HEK293 (cell line): ENCODE measurements around the gene SLC2A4RG.

Experiments used
- CTCF ChIA-PET: fragments of 350-600 bp; formaldehyde crosslinking; extraction: SDS; loops from one replicate; lab custom pipeline; 2021; ENCODE audit warnings: antibody characterized with exemption; lab: Yijun Ruan, JAX
- POLR2A ChIA-PET: fragments of 300-600 bp; formaldehyde crosslinking; extraction: SDS; loops from one replicate; lab custom pipeline; 2020; ENCODE audit warnings: antibody characterized with exemption, inconsistent platforms; lab: Yijun Ruan, JAX
- H3K27ac ChIP-seq: fragments of 200-500 bp; sonication (Bioruptor generic); 2 replicates; pipeline ENCODE4 v1.5.1; 2014; ENCODE audit warnings: low read depth, low read length, control low read depth, inconsistent platforms; ENCODE audit errors: extremely low read depth
- H3K36me3 ChIP-seq, 2 experiments: fragments of 200-500 bp in 1 of 2; sonication (Bioruptor generic) in 1 of 2; 1 replicate in 1 of 2; 2 replicates in 1 of 2; pipeline ENCODE4 v1.5.1; 2014 to 2017; ENCODE audit warnings: inconsistent platforms in 2 of 2, low read length in 2 of 2; ENCODE audit not compliant: control insufficient read depth in 2 of 2, insufficient read depth in 1 of 2
- H3K4me1 ChIP-seq: fragments of 200-500 bp; sonication (Bioruptor generic); 2 replicates; pipeline ENCODE4 v1.5.1; 2014; ENCODE audit warnings: mild to moderate bottlenecking, low read length, inconsistent platforms; ENCODE audit not compliant: control insufficient read depth, insufficient read depth
- H3K4me3 ChIP-seq: 2 replicates; pipeline ENCODE4 v1.5.1; 2011; ENCODE audit warnings: low read depth, mild to moderate bottlenecking, control low read depth, low read length, moderate library complexity
- H3K9me3 ChIP-seq: fragments of 200-500 bp; sonication (Bioruptor generic); 2 replicates; pipeline ENCODE4 v1.5.1; 2014; ENCODE audit warnings: low read depth, low read length, inconsistent platforms; ENCODE audit not compliant: control insufficient read depth, insufficient read depth
- GLIS2 ChIP-seq: fragments of 450-650 bp; formaldehyde crosslinking; IDR thresholded peaks from 2 replicates; pipeline ENCODE4 v1.5.1; 2016; ENCODE audit warnings: missing biosample characterization, missing genetic modification characterization
- KLF1 ChIP-seq: fragments of 450-650 bp; formaldehyde crosslinking; IDR thresholded peaks from 2 replicates; pipeline ENCODE4 v1.5.1; 2016; ENCODE audit warnings: missing biosample characterization, missing genetic modification characterization
- KLF8 ChIP-seq: fragments of 450-650 bp; formaldehyde crosslinking; IDR thresholded peaks from 2 replicates; pipeline ENCODE4 v1.5.1; 2016; ENCODE audit warnings: missing biosample characterization, missing genetic modification characterization
- MEIS1 ChIP-seq: sonication (generic); formaldehyde crosslinking; IDR thresholded peaks from 2 replicates; pipeline ENCODE4 v1.8.1; 2022; ENCODE audit warnings: missing genetic modification reagents, mild to moderate bottlenecking, borderline replicate concordance
- ZFP37 ChIP-seq: fragments of 450-650 bp; formaldehyde crosslinking; IDR thresholded peaks from 2 replicates; pipeline ENCODE4 v1.5.1; 2016; ENCODE audit warnings: missing biosample characterization, missing genetic modification characterization
- ZNF600 ChIP-seq: fragments of 450-650 bp; formaldehyde crosslinking; IDR thresholded peaks from 2 replicates; pipeline ENCODE4 v1.5.1; 2016; ENCODE audit warnings: missing biosample characterization, missing genetic modification characterization
- ZNF837 ChIP-seq: fragments of 450-650 bp; formaldehyde crosslinking; IDR thresholded peaks from 2 replicates; pipeline ENCODE4 v1.5.1; 2016; ENCODE audit warnings: missing biosample characterization, missing genetic modification characterization
- ZSCAN23 ChIP-seq: fragments of 450-650 bp; formaldehyde crosslinking; IDR thresholded peaks from 2 replicates; pipeline ENCODE4 v1.5.1; 2016; ENCODE audit warnings: missing biosample characterization, missing genetic modification characterization
- TF ChIP-seq, protein P1 (sequence below): fragments of 450-650 bp; formaldehyde crosslinking; IDR thresholded peaks from 2 replicates; pipeline ENCODE4 v1.5.1; 2016; ENCODE audit warnings: missing biosample characterization, missing genetic modification characterization
- TF ChIP-seq, protein P2 (sequence below): fragments of 450-650 bp; formaldehyde crosslinking; IDR thresholded peaks from 2 replicates; pipeline ENCODE4 v1.5.1; 2017; ENCODE audit warnings: missing biosample characterization, missing genetic modification characterization
- TF ChIP-seq, protein P3 (sequence below): fragments of 450-650 bp; formaldehyde crosslinking; IDR thresholded peaks from 2 replicates; pipeline ENCODE4 v1.5.1; 2016; ENCODE audit warnings: missing biosample characterization, missing genetic modification characterization, low read depth
- TF ChIP-seq, protein P4 (sequence below): fragments of 450-650 bp; formaldehyde crosslinking; conservative IDR thresholded peaks from 2 replicates; pipeline ENCODE4 v1.5.1; 2016; ENCODE audit warnings: low read depth, missing biosample characterization, missing genetic modification characterization

Gene SLC2A4RG

DNA sequence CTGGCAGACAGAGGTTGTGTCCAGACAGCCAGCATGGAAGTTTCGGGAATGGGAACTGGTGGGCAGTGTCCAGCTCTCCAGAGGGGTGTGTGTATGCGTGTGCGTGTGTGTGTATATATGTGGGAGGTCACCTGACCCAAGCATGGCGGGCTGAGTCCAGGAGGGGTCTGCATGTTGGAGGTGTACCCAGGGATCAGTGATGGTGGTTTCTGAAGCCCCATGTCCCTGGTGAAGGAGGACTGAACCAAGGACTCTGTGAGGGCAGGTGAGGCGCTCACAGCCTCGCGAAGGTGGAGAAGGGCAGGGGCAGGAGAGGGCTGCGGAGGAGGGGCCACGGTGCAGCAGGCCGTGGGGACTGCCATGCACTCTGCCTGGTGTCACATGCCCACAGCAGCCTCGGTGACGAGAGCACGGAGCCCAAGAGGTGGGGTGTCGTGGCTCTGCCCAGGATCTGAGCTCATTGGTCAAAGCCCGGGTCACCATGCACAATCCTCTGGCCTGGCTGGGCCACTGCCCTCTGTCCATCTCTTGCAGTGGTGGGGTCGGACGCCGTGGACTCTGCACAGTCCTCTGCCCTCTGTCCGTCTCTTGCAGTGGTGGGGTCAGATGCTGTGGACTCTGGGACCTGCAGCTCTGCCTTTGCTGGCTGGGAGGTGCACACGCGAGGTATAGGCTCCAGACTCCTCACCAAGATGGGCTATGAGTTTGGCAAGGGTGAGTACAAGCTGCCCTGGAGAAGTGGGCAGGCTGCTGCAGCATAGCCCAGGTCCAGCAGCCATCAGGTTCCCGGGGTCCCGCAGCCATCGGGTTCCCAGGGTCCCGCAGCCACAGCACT, 5.2 kb upstream of the SLC2A4RG start:
- no peaks in the 10 kb centered on the region for H3K9me3 ChIP-seq
- no peaks in the 10 kb centered on the region; the same call in 1 of the 2 replicates for H3K4me1 ChIP-seq
- ChIA-PET POLR2A (interaction anchor here (0.8 kb wide), 1 partner anchor 100 kb away, joined by 3 read pairs; no protein-coding TSS in a partner anchor), CTCF (interaction anchor here (0.5 to 0.8 kb wide), 2 partner anchors 26 to 206 kb away, joined by 3 read pairs; no protein-coding TSS in a partner anchor)
- no peak overlapping the region for H3K27ac ChIP-seq
- no peak overlapping the region for H3K4me3 ChIP-seq
- TF ChIP-seq, protein P1, sequence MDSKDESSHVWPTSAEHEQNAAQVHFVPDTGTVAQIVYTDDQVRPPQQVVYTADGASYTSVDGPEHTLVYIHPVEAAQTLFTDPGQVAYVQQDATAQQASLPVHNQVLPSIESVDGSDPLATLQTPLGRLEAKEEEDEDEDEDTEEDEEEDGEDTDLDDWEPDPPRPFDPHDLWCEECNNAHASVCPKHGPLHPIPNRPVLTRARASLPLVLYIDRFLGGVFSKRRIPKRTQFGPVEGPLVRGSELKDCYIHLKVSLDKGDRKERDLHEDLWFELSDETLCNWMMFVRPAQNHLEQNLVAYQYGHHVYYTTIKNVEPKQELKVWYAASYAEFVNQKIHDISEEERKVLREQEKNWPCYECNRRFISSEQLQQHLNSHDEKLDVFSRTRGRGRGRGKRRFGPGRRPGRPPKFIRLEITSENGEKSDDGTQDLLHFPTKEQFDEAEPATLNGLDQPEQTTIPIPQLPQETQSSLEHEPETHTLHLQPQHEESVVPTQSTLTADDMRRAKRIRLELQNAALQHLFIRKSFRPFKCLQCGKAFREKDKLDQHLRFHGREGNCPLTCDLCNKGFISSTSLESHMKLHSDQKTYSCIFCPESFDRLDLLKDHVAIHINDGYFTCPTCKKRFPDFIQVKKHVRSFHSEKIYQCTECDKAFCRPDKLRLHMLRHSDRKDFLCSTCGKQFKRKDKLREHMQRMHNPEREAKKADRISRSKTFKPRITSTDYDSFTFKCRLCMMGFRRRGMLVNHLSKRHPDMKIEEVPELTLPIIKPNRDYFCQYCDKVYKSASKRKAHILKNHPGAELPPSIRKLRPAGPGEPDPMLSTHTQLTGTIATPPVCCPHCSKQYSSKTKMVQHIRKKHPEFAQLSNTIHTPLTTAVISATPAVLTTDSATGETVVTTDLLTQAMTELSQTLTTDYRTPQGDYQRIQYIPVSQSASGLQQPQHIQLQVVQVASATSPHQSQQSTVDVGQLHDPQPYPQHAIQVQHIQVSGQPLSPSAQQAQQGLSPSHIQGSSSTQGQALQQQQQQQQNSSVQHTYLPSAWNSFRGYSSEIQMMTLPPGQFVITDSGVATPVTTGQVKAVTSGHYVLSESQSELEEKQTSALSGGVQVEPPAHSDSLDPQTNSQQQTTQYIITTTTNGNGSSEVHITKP (tag by site-specific recombination): peak; percentile 35; the same call in 1 of the 2 replicates
- TF ChIP-seq, protein P2, sequence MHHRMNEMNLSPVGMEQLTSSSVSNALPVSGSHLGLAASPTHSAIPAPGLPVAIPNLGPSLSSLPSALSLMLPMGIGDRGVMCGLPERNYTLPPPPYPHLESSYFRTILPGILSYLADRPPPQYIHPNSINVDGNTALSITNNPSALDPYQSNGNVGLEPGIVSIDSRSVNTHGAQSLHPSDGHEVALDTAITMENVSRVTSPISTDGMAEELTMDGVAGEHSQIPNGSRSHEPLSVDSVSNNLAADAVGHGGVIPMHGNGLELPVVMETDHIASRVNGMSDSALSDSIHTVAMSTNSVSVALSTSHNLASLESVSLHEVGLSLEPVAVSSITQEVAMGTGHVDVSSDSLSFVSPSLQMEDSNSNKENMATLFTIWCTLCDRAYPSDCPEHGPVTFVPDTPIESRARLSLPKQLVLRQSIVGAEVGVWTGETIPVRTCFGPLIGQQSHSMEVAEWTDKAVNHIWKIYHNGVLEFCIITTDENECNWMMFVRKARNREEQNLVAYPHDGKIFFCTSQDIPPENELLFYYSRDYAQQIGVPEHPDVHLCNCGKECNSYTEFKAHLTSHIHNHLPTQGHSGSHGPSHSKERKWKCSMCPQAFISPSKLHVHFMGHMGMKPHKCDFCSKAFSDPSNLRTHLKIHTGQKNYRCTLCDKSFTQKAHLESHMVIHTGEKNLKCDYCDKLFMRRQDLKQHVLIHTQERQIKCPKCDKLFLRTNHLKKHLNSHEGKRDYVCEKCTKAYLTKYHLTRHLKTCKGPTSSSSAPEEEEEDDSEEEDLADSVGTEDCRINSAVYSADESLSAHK: peak; percentile 52
- TF ChIP-seq ZNF837 (tag by site-specific recombination): no peak
- peaks cover 0 to 72% of the 10 kb centered on the region in 2 experiments; a peak in 2 of 3 replicates for H3K36me3 ChIP-seq

DNA sequence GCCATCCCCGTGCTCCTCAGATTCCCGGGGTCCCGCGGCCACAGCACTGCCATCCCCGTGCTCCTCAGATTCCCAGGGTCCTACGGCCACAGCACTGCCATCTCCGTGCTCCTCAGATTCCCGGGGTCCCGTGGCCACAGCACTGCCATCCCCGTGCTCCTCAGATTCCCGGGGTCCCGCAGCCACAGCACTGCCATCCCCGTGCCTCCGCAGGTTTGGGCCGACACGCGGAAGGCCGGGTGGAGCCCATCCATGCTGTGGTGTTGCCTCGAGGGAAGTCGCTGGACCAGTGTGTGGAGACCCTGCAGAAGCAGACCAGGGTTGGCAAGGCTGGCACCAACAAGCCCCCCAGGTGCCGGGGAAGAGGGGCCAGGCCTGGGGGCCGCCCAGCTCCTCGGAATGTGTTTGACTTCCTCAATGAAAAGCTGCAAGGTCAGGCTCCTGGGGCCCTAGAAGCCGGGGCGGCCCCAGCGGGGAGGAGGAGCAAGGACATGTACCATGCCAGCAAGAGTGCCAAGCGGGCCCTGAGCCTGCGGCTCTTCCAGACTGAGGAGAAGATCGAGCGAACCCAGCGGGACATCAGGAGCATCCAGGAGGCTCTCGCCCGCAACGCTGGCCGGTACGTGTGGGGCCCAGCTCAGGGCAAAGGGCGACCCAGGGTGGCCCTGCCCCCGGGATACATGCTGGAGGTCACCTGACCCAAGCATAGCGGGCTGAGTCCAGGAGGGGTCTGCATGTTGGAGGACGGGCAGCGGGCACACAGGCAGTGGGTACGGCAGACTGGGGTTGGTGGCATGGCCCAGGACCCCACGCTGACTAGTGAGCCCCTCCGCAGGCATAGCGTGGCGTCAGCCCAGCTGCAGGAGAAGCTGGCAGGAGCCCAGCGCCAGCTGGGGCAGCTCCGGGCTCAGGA, 4.4 kb upstream of the SLC2A4RG start:
- no peak overlapping the region for H3K27ac ChIP-seq
- CTCF ChIA-PET: no interaction called here
- TF ChIP-seq GLIS2 (tag by site-specific recombination) (peak; percentile 36; the same call in 1 of the 2 replicates), ZSCAN23 (no peak)
- peaks cover 0 to 64% of the 10 kb centered on the region in 2 experiments; a peak in 2 of 3 replicates for H3K36me3 ChIP-seq
- no peak overlapping the region for H3K4me3 ChIP-seq
- no peaks in the 10 kb centered on the region; the same call in 1 of the 2 replicates for H3K4me1 ChIP-seq
- no peaks in the 10 kb centered on the region for H3K9me3 ChIP-seq
- POLR2A ChIA-PET: interaction anchor here (2.4 kb wide), 1 partner anchor 27 kb away, joined by 11 read pairs; the partner anchor contains the start of genes ARFRP1 and ZGPAT

DNA sequence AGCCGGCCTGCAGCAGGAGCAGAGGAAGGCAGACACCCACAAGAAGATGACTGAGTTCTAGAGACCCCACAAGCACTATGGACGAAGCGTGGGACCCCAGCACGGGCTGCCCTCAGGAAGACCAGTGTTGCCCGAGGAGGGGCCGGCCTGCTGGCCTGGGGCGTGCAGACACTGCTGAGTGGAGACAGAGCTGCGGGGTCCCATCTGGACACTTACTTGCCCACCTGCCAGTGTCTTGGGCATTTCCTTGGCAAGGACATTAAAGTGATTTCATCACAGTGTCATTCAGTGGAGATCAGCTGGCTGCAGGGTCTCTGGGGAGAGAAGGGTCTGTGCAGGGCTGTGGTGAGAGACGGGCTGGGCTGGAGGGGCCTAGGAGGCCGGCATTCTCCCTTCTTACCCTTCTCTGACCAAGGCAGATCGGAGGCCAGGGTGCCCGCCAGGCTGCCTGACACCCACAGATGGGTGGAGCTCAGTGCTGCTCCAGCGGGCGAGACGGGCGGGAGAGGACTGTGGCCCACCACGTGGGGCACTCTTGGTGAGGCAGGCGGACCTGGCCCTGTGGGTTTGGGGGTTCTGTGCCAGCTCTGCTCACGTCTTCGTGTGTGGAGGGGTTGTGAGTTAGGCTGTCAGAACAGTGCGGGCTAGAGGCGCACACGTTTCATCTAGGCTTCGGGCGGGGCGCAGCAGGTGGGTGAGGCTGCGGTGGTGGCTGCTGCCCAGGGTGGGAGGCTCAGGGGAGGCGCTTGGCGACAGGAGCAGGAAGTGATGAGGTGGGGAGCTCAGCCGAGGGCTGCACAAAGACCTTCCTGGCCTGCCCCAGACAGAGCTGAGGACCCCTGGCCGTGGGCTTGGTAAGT, 3.5 kb upstream of the SLC2A4RG start, which contains the start of gene LIME1:
LIME1 (plus strand) TSS at position 806 of the 860 bp plus-strand sequence. CDS start 886 bp downstream, outside the sequence.
- H3K9me3 ChIP-seq: no peaks in the 10 kb centered on the region
- H3K27ac ChIP-seq: no peak within 1 kb of the TSS
- H3K4me1 ChIP-seq: no peaks in the 10 kb centered on the region; the same call in 1 of the 2 replicates
- POLR2A ChIA-PET: interaction anchor here (0.7 to 2.4 kb wide), 3 partner anchors 9 to 129 kb away, joined by 3 to 11 read pairs (median 3); partner anchors contain the start of genes ARFRP1, TPD52L2 and ZGPAT
- H3K36me3 ChIP-seq: peaks cover 0 to 61% of the 10 kb centered on the region in 2 experiments; a peak in 2 of 3 replicates
- CTCF ChIA-PET: no interaction called here
- no peak within 1 kb of the TSS for H3K4me3 ChIP-seq
- peak; percentile 97 for TF ChIP-seq KLF1 (tag by site-specific recombination)
- peak; percentile 79 for TF ChIP-seq KLF8 (tag by site-specific recombination)
- TF ChIP-seq ZFP37 (tag by site-specific recombination): no peak
- TF ChIP-seq, protein P3, sequence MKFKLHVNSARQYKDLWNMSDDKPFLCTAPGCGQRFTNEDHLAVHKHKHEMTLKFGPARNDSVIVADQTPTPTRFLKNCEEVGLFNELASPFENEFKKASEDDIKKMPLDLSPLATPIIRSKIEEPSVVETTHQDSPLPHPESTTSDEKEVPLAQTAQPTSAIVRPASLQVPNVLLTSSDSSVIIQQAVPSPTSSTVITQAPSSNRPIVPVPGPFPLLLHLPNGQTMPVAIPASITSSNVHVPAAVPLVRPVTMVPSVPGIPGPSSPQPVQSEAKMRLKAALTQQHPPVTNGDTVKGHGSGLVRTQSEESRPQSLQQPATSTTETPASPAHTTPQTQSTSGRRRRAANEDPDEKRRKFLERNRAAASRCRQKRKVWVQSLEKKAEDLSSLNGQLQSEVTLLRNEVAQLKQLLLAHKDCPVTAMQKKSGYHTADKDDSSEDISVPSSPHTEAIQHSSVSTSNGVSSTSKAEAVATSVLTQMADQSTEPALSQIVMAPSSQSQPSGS (tag by site-specific recombination): no peak
- TF ChIP-seq, protein P4, sequence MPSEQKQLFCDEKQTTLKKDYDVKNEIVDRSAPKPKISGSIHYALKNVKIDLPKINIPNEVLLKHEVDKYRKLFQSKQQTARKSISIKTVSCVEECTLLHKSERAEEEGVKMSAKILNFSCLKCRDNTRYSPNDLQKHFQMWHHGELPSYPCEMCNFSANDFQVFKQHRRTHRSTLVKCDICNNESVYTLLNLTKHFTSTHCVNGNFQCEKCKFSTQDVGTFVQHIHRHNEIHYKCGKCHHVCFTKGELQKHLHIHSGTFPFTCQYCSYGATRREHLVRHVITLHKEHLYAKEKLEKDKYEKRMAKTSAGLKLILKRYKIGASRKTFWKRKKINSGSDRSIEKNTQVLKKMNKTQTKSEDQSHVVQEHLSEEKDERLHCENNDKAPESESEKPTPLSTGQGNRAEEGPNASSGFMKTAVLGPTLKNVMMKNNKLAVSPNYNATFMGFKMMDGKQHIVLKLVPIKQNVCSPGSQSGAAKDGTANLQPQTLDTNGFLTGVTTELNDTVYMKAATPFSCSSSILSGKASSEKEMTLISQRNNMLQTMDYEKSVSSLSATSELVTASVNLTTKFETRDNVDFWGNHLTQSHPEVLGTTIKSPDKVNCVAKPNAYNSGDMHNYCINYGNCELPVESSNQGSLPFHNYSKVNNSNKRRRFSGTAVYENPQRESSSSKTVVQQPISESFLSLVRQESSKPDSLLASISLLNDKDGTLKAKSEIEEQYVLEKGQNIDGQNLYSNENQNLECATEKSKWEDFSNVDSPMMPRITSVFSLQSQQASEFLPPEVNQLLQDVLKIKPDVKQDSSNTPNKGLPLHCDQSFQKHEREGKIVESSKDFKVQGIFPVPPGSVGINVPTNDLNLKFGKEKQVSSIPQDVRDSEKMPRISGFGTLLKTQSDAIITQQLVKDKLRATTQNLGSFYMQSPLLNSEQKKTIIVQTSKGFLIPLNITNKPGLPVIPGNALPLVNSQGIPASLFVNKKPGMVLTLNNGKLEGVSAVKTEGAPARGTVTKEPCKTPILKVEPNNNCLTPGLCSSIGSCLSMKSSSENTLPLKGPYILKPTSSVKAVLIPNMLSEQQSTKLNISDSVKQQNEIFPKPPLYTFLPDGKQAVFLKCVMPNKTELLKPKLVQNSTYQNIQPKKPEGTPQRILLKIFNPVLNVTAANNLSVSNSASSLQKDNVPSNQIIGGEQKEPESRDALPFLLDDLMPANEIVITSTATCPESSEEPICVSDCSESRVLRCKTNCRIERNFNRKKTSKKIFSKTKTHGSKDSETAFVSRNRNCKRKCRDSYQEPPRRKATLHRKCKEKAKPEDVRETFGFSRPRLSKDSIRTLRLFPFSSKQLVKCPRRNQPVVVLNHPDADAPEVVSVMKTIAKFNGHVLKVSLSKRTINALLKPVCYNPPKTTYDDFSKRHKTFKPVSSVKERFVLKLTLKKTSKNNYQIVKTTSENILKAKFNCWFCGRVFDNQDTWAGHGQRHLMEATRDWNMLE (tag by site-specific recombination): no peak
- no peak for TF ChIP-seq MEIS1 (CRISPR knock-in tag)
- peak; percentile 53 for TF ChIP-seq ZNF600 (tag by site-specific recombination)
